ENCODE measurements around the gene PPIL4. TPM values are rescaled to one million over a fixed set of nuclear protein-coding genes. Genes with fewer than 3 reads are reported as not detected.

Gene PPIL4
- total and polyA plus RNA-seq, 2 of the 13 experiments (the other 11 are each of a cell fraction or from before 2014, with no cell fraction given), result 5.5 to 46.0 TPM

GRCh38 chr6:149493761-149494320 lies 52.0 kb downstream of the PPIL4 start (continued):
- no peak for TF ChIP-seq PRMT3 (CRISPR knock-in tag; IDR thresholded peaks at IDR 0.05; ENCODE audit: borderline replicate concordance, low read depth)
- no peak for TF ChIP-seq E2F1 (CRISPR knock-in tag; IDR thresholded peaks at IDR 0.05)
- no peak for TF ChIP-seq SCMH1 (CRISPR knock-in tag; IDR thresholded peaks at IDR 0.05; ENCODE audit: borderline replicate concordance)
- TF ChIP-seq ZNF180 (CRISPR knock-in tag; IDR thresholded peaks at IDR 0.05; ENCODE audit: borderline replicate concordance, low read depth), result no peak
- no peak for TF ChIP-seq ZNF564 (CRISPR knock-in tag; IDR thresholded peaks at IDR 0.05)
- no peak for TF ChIP-seq TFDP1 (CRISPR knock-in tag; IDR thresholded peaks at IDR 0.05; ENCODE audit: borderline replicate concordance)
- peak; percentile 65 for TF ChIP-seq NR2F6 (IDR thresholded peaks at IDR 0.05)
- peak; percentile 62; the same call in 1 of the 2 replicates for TF ChIP-seq NR2F6 (CRISPR knock-in tag; IDR thresholded peaks at IDR 0.05)
- TF ChIP-seq KDM6A (CRISPR knock-in tag; IDR thresholded peaks at IDR 0.05; ENCODE audit: low read depth), result no peak
- no peak for TF ChIP-seq TOPORS (CRISPR knock-in tag; IDR thresholded peaks at IDR 0.05)

- no peaks in the 10 kb centered on the region for H3K9me3 ChIP-seq (ENCODE audit: low read length)
- no peak overlapping the region for H2AFZ ChIP-seq (ENCODE audit: low read length)
- intact Hi-C loops (cut with micrococcal nuclease; ENCODE audit: unreplicated experiment) (no loop called here), in situ Hi-C loops (cut with HindIII; ENCODE audit: extremely low pct_ligation_motif_present, low pct_unique_long_range_greater_than_20kb) (no loop called here)
- BruUV-seq (replicated peaks), result no TSS peak
- no peaks in the 10 kb centered on the region for H4K20me1 ChIP-seq (ENCODE audit: insufficient read depth, low read length)
- ChIA-PET POLR2A (interaction anchor here (1.0 kb wide), 1 partner anchor 10 kb away, joined by 3 read pairs; no protein-coding TSS in a partner anchor), CTCF (ENCODE audit: low intra/inter-chr PET ratio, low total read pairs) (no interaction called here)
- H3K4me1 ChIP-seq (ENCODE audit: insufficient read depth, low read length), result peaks cover 39% of the 10 kb centered on the region
- no peak overlapping the region for H3K9ac ChIP-seq (ENCODE audit: insufficient read depth, low read depth, low read length)
- no peaks in the 10 kb centered on the region for H3K27me3 ChIP-seq (ENCODE audit: control insufficient read depth in 1 of 2, insufficient read depth in 2 of 2, low read length in 2 of 2)
- DNase-seq (ENCODE audit: low spot score) (no peak), ATAC-seq (peak; percentile 23; the same call in 2 of the 3 replicates), FAIRE-seq (no peak)
- no peak overlapping the region for H3K4me3 ChIP-seq (replicated peaks in 1 of 3; ENCODE audit: insufficient read depth in 1 of 3, low read depth in 2 of 3, low read length in 3 of 3)
- no peaks in the 10 kb centered on the region for H3K36me3 ChIP-seq (replicated peaks in 1 of 2; ENCODE audit: control insufficient read depth in 1 of 2, insufficient read depth in 2 of 2, low read length in 2 of 2)
- no peak overlapping the region for H3K4me2 ChIP-seq (ENCODE audit: low read depth, low read length)
- TF ChIP-seq ZNF800 (CRISPR knock-in tag; IDR thresholded peaks at IDR 0.05), result no peak
- TF ChIP-seq CTCF (CRISPR knock-in tag; IDR thresholded peaks at IDR 0.05), result 0 out of 2 replicates have a peak, but pooled peaks have one; percentile 3
- WGBS (ENCODE audit: low lambda C conversion rate), result 72% methylated on average over 4 of the region's 4 CpGs
- H3K79me2 ChIP-seq (ENCODE audit: insufficient read depth, low read length), result no peaks in the 10 kb centered on the region
- no peak overlapping the region for H3K27ac ChIP-seq (ENCODE audit: extremely low read length, insufficient read depth, low read length)
These were observed 53.0 kb downstream of the PPIL4 start for GRCh38 chr6:149492798-149493343.
